SH-SY5Y (cell line): ENCODE data around the gene MRPL20.

Source experiments
- GATA2 ChIP-seq: IDR thresholded peaks from 2 replicates; pipeline ENCODE4 v1.6.1; 2011; ENCODE audit warnings: mild to moderate bottlenecking, low read depth, low read length
- GATA3 ChIP-seq: IDR thresholded peaks from 2 replicates; pipeline ENCODE4 v1.6.1; 2011; ENCODE audit warnings: low read depth, mild to moderate bottlenecking, low read length, moderate library complexity

DNA sequence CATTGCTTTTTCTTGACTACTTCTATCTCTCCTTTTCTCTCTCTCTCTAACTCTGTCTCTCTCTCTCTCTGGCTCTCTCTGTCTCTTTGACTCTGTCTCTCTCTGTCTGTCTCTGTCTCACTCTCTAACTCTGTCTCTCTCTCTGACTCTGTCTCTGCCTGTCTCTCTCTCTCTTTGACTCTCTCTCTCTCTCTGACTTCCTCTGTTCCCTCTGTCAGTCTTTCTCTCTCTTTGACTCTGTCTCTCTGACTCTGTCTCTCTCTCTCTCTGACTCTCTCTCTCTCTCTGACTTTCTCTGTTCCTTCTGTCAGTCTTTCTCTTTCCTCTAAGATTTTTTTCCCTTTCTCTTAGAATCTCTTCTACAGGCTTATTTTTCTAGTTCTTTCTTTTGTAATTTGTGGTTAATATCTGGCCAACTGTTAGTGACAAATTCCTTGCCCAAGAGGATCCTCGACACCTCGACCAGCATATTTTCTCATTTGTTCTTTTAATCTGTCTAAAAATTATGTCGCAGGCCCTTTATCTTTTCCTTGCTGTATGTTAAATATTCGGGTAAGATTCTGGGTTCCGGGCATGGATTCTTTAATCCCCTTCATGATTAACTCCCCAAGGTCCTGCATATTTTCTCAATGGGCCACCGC is 42.1 kb upstream of the MRPL20 start, which contains the start of gene ATAD3C:
- no peak for TF ChIP-seq GATA2
- TF ChIP-seq GATA3, result no peak
